Measurements from ENCODE around the gene GNB1.

The GNB1 gene

GRCh38 chr1:1898246-1898933 lies 7.5 kb upstream of the GNB1 start (continued):
- no peak for TF ChIP-seq POU6F1 (CRISPR knock-in tag; IDR thresholded peaks at IDR 0.05; ENCODE audit: borderline replicate concordance, low read depth)
- TF ChIP-seq SNAI2 (CRISPR knock-in tag; IDR thresholded peaks at IDR 0.05), result no peak
- TF ChIP-seq ZC3H10 (CRISPR knock-in tag; IDR thresholded peaks at IDR 0.05), result no peak
- no peak for TF ChIP-seq TOX (CRISPR knock-in tag; IDR thresholded peaks at IDR 0.05; ENCODE audit: borderline replicate concordance)
- TF ChIP-seq ZFP30 (CRISPR knock-in tag; IDR thresholded peaks at IDR 0.05), result no peak
- TF ChIP-seq TCF4 (CRISPR knock-in tag; IDR thresholded peaks at IDR 0.05; ENCODE audit: borderline replicate concordance), result no peak
- no peak for TF ChIP-seq CSDC2 (CRISPR knock-in tag; IDR thresholded peaks at IDR 0.05)
- TF ChIP-seq CREB5 (CRISPR knock-in tag; IDR thresholded peaks at IDR 0.05; ENCODE audit: low read depth), result no peak
- no peak for TF ChIP-seq BACH2 (CRISPR knock-in tag; IDR thresholded peaks at IDR 0.05; ENCODE audit: borderline replicate concordance)
- TF ChIP-seq ZNF565 (CRISPR knock-in tag; conservative IDR thresholded peaks at IDR 0.05; ENCODE audit: low read depth), result no peak

- no peak for TF ChIP-seq ESRRG (CRISPR knock-in tag; IDR thresholded peaks at IDR 0.05)
- TF ChIP-seq ARNTL (CRISPR knock-in tag; IDR thresholded peaks at IDR 0.05; ENCODE audit: borderline replicate concordance, low read depth), result no peak
- TF ChIP-seq ZFP3 (CRISPR knock-in tag; IDR thresholded peaks at IDR 0.05), result no peak
- TF ChIP-seq CREB5 (CRISPR knock-in tag; IDR thresholded peaks at IDR 0.05; ENCODE audit: low read depth), result no peak
- no peak for TF ChIP-seq ZC3H10 (CRISPR knock-in tag; IDR thresholded peaks at IDR 0.05)
- TF ChIP-seq ISL1 (CRISPR knock-in tag; IDR thresholded peaks at IDR 0.05), result no peak
- no peak for TF ChIP-seq ZNF8 (CRISPR knock-in tag; IDR thresholded peaks at IDR 0.05)
- TF ChIP-seq TOX (CRISPR knock-in tag; IDR thresholded peaks at IDR 0.05; ENCODE audit: borderline replicate concordance), result no peak
- no peak for TF ChIP-seq CSRNP3 (CRISPR knock-in tag; IDR thresholded peaks at IDR 0.05)
- no peak for TF ChIP-seq TSHZ2 (CRISPR knock-in tag; IDR thresholded peaks at IDR 0.05)
- TF ChIP-seq CSDC2 (CRISPR knock-in tag; IDR thresholded peaks at IDR 0.05), result no peak
- no peak for TF ChIP-seq ZNF565 (CRISPR knock-in tag; conservative IDR thresholded peaks at IDR 0.05; ENCODE audit: low read depth)
- no peak for TF ChIP-seq SNAI2 (CRISPR knock-in tag; IDR thresholded peaks at IDR 0.05)
- ATAC-seq, result no peak
Measured at GRCh38 chr1:1895456-1896336, 4.8 kb upstream of the GNB1 start.

GRCh38 chr1:1895060-1895418 lies 4.2 kb upstream of the GNB1 start:
- ATAC-seq, result no peak
- TF ChIP-seq TSHZ2 (CRISPR knock-in tag; IDR thresholded peaks at IDR 0.05) (no peak), GLIS3 (CRISPR knock-in tag; IDR thresholded peaks at IDR 0.05) (no peak), ARNTL (CRISPR knock-in tag; IDR thresholded peaks at IDR 0.05; ENCODE audit: borderline replicate concordance, low read depth) (no peak), BACH2 (CRISPR knock-in tag; IDR thresholded peaks at IDR 0.05; ENCODE audit: borderline replicate concordance) (no peak), CREB5 (CRISPR knock-in tag; IDR thresholded peaks at IDR 0.05; ENCODE audit: low read depth) (no peak), RARB (CRISPR knock-in tag; IDR thresholded peaks at IDR 0.05) (no peak), ZFP3 (CRISPR knock-in tag; IDR thresholded peaks at IDR 0.05) (no peak), POU6F1 (CRISPR knock-in tag; IDR thresholded peaks at IDR 0.05; ENCODE audit: borderline replicate concordance, low read depth) (no peak), OSR1 (CRISPR knock-in tag; IDR thresholded peaks at IDR 0.05) (no peak)

Measured in SK-N-SH treated with all-trans-retinoic acid at 6 μM for 48 hours (cell line).